Liver (tissue), 2 donors: ENCODE measurements around the gene REXO5.
"Not testable (repeated sequence)": the region's sequence is repeated elsewhere in the genome, so short reads cannot be mapped to it uniquely, and the experiment has no call there.

Experiments
- TF ChIP-seq, protein P1 (sequence below): fragments of 150-350 bp; IDR thresholded peaks from 2 replicates; pipeline ENCODE4 v1.5.1; 2017; ENCODE audit warnings: improper control_type of control experiment, low read depth, low read length; ENCODE audit not compliant: missing input control
- TF ChIP-seq, protein P2 (sequence below): IDR thresholded peaks from 2 replicates; pipeline ENCODE4 v1.6.1; 2016; ENCODE audit warnings: antibody characterized with exemption
- TF ChIP-seq, protein P3 (sequence below): IDR thresholded peaks from 2 replicates; pipeline ENCODE4 v1.6.1; 2016; ENCODE audit warnings: antibody characterized with exemption, mild to moderate bottlenecking
- donor health status: healthy.

DNA sequence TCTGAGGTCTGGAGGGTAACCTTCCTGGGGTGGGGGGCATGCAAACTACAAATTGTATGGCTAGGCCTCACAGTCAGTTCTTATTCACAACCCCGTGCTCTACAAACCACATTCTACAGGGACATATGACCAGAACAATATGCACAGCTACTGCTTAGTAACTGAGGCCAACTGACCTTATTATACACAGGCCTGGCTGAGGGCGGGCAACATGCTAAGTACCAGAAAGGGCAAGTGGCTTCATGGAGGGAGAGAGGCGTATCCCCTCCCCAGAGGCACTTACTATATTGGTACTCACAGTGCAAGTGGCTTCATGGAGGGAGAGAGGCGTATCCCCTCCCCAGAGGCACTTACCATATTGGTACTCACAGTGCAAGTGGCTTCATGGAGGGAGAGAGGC, 54.7 kb downstream of the REXO5 start:
- TF ChIP-seq, protein P1, sequence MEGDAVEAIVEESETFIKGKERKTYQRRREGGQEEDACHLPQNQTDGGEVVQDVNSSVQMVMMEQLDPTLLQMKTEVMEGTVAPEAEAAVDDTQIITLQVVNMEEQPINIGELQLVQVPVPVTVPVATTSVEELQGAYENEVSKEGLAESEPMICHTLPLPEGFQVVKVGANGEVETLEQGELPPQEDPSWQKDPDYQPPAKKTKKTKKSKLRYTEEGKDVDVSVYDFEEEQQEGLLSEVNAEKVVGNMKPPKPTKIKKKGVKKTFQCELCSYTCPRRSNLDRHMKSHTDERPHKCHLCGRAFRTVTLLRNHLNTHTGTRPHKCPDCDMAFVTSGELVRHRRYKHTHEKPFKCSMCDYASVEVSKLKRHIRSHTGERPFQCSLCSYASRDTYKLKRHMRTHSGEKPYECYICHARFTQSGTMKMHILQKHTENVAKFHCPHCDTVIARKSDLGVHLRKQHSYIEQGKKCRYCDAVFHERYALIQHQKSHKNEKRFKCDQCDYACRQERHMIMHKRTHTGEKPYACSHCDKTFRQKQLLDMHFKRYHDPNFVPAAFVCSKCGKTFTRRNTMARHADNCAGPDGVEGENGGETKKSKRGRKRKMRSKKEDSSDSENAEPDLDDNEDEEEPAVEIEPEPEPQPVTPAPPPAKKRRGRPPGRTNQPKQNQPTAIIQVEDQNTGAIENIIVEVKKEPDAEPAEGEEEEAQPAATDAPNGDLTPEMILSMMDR, result not testable (repeated sequence)
- TF ChIP-seq, protein P2, sequence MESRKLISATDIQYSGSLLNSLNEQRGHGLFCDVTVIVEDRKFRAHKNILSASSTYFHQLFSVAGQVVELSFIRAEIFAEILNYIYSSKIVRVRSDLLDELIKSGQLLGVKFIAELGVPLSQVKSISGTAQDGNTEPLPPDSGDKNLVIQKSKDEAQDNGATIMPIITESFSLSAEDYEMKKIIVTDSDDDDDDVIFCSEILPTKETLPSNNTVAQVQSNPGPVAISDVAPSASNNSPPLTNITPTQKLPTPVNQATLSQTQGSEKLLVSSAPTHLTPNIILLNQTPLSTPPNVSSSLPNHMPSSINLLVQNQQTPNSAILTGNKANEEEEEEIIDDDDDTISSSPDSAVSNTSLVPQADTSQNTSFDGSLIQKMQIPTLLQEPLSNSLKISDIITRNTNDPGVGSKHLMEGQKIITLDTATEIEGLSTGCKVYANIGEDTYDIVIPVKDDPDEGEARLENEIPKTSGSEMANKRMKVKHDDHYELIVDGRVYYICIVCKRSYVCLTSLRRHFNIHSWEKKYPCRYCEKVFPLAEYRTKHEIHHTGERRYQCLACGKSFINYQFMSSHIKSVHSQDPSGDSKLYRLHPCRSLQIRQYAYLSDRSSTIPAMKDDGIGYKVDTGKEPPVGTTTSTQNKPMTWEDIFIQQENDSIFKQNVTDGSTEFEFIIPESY, result not testable (repeated sequence)
- TF ChIP-seq, protein P3, sequence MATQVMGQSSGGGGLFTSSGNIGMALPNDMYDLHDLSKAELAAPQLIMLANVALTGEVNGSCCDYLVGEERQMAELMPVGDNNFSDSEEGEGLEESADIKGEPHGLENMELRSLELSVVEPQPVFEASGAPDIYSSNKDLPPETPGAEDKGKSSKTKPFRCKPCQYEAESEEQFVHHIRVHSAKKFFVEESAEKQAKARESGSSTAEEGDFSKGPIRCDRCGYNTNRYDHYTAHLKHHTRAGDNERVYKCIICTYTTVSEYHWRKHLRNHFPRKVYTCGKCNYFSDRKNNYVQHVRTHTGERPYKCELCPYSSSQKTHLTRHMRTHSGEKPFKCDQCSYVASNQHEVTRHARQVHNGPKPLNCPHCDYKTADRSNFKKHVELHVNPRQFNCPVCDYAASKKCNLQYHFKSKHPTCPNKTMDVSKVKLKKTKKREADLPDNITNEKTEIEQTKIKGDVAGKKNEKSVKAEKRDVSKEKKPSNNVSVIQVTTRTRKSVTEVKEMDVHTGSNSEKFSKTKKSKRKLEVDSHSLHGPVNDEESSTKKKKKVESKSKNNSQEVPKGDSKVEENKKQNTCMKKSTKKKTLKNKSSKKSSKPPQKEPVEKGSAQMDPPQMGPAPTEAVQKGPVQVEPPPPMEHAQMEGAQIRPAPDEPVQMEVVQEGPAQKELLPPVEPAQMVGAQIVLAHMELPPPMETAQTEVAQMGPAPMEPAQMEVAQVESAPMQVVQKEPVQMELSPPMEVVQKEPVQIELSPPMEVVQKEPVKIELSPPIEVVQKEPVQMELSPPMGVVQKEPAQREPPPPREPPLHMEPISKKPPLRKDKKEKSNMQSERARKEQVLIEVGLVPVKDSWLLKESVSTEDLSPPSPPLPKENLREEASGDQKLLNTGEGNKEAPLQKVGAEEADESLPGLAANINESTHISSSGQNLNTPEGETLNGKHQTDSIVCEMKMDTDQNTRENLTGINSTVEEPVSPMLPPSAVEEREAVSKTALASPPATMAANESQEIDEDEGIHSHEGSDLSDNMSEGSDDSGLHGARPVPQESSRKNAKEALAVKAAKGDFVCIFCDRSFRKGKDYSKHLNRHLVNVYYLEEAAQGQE, result not testable (repeated sequence)
